Stimulated activated CD4-positive, alpha-beta T cell treated with anti-CD3 and anti-CD28 coated beads, Interleukin-2, amount 100 ng/mL, for 48 hours (primary cell): ENCODE measurements around the gene TMEM144.
"Not testable (repeated sequence)": the region's sequence is repeated elsewhere in the genome, so short reads cannot be mapped to it uniquely, and the experiment has no call there.

Experiments used
- DNase-seq, 2 donors: peaks; one replicate each; pipeline ENCODE4 v3.0.0-alpha.2; 2020

The TMEM144 gene

GRCh38 chr4:158192439-158193158 is 17.7 kb upstream of the TMEM144 start:
- DNase-seq: no peak

- DNase-seq: no peak
Measured at GRCh38 chr4:158193171-158193749, 17.0 kb upstream of the TMEM144 start.

- no peak for DNase-seq
Measured at GRCh38 chr4:158195297-158195696, 15.0 kb upstream of the TMEM144 start.

- DNase-seq: no peak
Measured at GRCh38 chr4:158197194-158197776, 13.0 kb upstream of the TMEM144 start.

GRCh38 chr4:158200214-158200613 is 10.1 kb upstream of the TMEM144 start:
- no peak for DNase-seq

- no peak for DNase-seq
Measured at GRCh38 chr4:158201322-158201721, 9.0 kb upstream of the TMEM144 start.

GRCh38 chr4:158201876-158202275 is 8.4 kb upstream of the TMEM144 start:
- DNase-seq: no peak

GRCh38 chr4:158202481-158202880 is 7.8 kb upstream of the TMEM144 start:
- no peak for DNase-seq

- no peak for DNase-seq
Measured at GRCh38 chr4:158203436-158203835, 6.8 kb upstream of the TMEM144 start.

GRCh38 chr4:158203929-158204328 is 6.4 kb upstream of the TMEM144 start:
- DNase-seq: no peak

GRCh38 chr4:158208963-158209640 is 1.2 kb upstream of the TMEM144 start:
- no peak for DNase-seq

GRCh38 chr4:158211222-158211621 is 936 bp downstream of the TMEM144 start:
- no peak for DNase-seq

GRCh38 chr4:158213466-158213865 is 3.2 kb downstream of the TMEM144 start:
- DNase-seq: no peak

GRCh38 chr4:158214856-158215255 is 4.6 kb downstream of the TMEM144 start:
- no peak for DNase-seq

- DNase-seq: no peak
Measured at GRCh38 chr4:158217763-158218162, 7.5 kb downstream of the TMEM144 start.

- no peak for DNase-seq
Measured at GRCh38 chr4:158219623-158220022, 9.3 kb downstream of the TMEM144 start.

- DNase-seq: not testable (repeated sequence)
Measured at GRCh38 chr4:158224318-158224717, 14.0 kb downstream of the TMEM144 start.

GRCh38 chr4:158224999-158225398 is 14.7 kb downstream of the TMEM144 start:
- not testable (repeated sequence) for DNase-seq

GRCh38 chr4:158227880-158228279 is 17.6 kb downstream of the TMEM144 start:
- DNase-seq: not testable (repeated sequence)

GRCh38 chr4:158228399-158228798 is 18.1 kb downstream of the TMEM144 start:
- DNase-seq: not testable (repeated sequence)

- no peak for DNase-seq
Measured at GRCh38 chr4:158229768-158230167, 19.5 kb downstream of the TMEM144 start.

- DNase-seq: no peak
Measured at GRCh38 chr4:158234671-158235070, 24.4 kb downstream of the TMEM144 start.

- DNase-seq: no peak
Measured at GRCh38 chr4:158236304-158237030, 26.2 kb downstream of the TMEM144 start.
